Karpas-422 (cell line): ENCODE results near the gene C4A. TPM values are rescaled to one million over a fixed set of nuclear protein-coding genes. Genes with fewer than 3 reads are reported as not detected.
"Not testable (repeated sequence)": the region's sequence is repeated elsewhere in the genome, so short reads cannot be mapped to it uniquely, and the experiment has no call there.

Source experiments
- DNase-seq: peaks from one replicate; pipeline ENCODE4 v3.0.0-alpha.2; 2015
- H2AFZ ChIP-seq: fragments of 200-600 bp; sonication (generic); 2 replicates; pipeline ENCODE4 v1.6.1; 2014; ENCODE audit warnings: antibody characterized with exemption, low read length, mixed read lengths
- H3K27ac ChIP-seq: fragments of 200-600 bp; sonication (generic); 2 replicates; pipeline ENCODE4 v1.5.1; 2014; ENCODE audit warnings: mild to moderate bottlenecking, low read length, moderate library complexity
- H3K27me3 ChIP-seq: fragments of 200-600 bp; sonication (generic); 2 replicates; pipeline ENCODE4 v1.6.1; 2014; ENCODE audit warnings: low read length, mixed read lengths
- H3K36me3 ChIP-seq: fragments of 200-600 bp; sonication (generic); 2 replicates; pipeline ENCODE4 v1.6.1; 2014; ENCODE audit warnings: low read length, mixed read lengths; ENCODE audit not compliant: insufficient read depth
- H3K4me1 ChIP-seq: fragments of 200-600 bp; sonication (generic); 2 replicates; pipeline ENCODE4 v1.6.1; 2014; ENCODE audit warnings: mild to moderate bottlenecking, low read length, mixed read lengths
- H3K4me2 ChIP-seq: fragments of 200-600 bp; sonication (generic); 2 replicates; pipeline ENCODE4 v1.6.1; 2014; ENCODE audit warnings: low read length, low read depth, mild to moderate bottlenecking; ENCODE audit not compliant: poor library complexity, severe bottlenecking
- H3K4me3 ChIP-seq: fragments of 200-600 bp; sonication (generic); 2 replicates; pipeline ENCODE4 v1.5.1; 2014; ENCODE audit warnings: mild to moderate bottlenecking, antibody characterized with exemption, low read length, mixed read lengths
- H3K79me2 ChIP-seq: fragments of 200-600 bp; sonication (generic); 2 replicates; pipeline ENCODE4 v1.6.1; 2014; ENCODE audit warnings: mild to moderate bottlenecking, low read length, mixed read lengths
- H3K9ac ChIP-seq: fragments of 200-600 bp; sonication (generic); 2 replicates; pipeline ENCODE4 v1.6.0; 2014; ENCODE audit warnings: low read length
- H3K9me2 ChIP-seq: fragments of 200-600 bp; sonication (generic), shearing (Covaris generic); replicated peaks from 2 replicates; pipeline ENCODE4 v1.6.0; 2014; ENCODE audit warnings: mild to moderate bottlenecking, low read length, moderate library complexity; ENCODE audit not compliant: insufficient read depth
- H3K9me3 ChIP-seq: fragments of 300-700, 200-600 bp; sonication (generic); 2 replicates; pipeline ENCODE4 v1.6.1; 2014; ENCODE audit warnings: low read length, mixed read lengths
- H4K20me1 ChIP-seq: fragments of 200-600 bp; sonication (generic); 2 replicates; pipeline ENCODE4 v1.6.1; 2014; ENCODE audit warnings: mild to moderate bottlenecking, antibody characterized with exemption, low read length, low read depth; ENCODE audit not compliant: insufficient read depth
- total RNA-seq: library from RNA; depleted of rRNA; stranded (reverse); fragments of >200 nt; shearing (Covaris generic); gene quantifications from 2 replicates; pipeline ENCODE4 v1.2.3, GENCODE V29; 2014; ENCODE audit warnings: low replicate concordance

The C4A gene
- total RNA-seq, 1 experiment from 2014 or later: 2.9 TPM

DNA sequence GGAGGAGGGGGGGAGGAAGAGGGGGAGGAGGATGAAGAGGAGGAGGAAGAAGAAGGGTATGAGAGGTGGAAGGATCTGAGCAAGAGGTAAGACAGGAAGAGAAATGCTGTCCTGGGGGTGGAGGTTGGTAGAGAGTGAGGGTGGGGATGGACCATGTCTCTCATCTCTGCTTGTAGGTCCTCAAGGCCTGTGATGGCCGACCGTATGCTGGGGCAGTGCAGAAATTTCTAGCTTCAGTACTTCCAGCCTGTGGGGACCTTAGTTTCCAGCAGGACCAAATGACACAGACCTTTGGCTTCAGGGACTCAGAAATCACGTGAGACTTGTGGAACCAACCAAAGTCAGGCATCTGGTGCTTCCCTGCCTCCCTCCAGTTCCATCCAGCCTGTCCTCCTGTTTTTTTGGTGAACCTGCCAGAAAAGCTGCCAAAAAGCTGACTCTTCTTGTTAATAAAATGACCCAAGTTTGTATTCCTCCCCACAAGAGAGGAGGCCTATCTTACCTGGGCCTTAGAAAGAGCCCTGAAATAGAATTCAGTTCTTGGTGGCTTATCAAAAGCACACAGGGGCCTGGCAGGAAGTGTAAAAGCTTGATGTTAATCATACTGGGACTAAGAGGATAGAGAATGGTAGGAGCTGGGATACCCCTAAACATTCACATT lies 2.5 kb upstream of the C4A start:
- DNase-seq: no peak
- Histone ChIP-seq H3K4me3 (no peak overlapping the region), H3K27ac (no peak overlapping the region), H3K4me2 (no peak overlapping the region), H3K27me3 (no peaks in the 10 kb centered on the region), H3K9ac (no peak overlapping the region), H2AFZ (no peak overlapping the region), H3K4me1 (no peaks in the 10 kb centered on the region), H3K9me3 (no peaks in the 10 kb centered on the region), H3K79me2 (0 out of 2 replicates have a peak, but pooled peaks cover 3% of the 10 kb centered on the region), H3K9me2 (no peaks in the 10 kb centered on the region), H4K20me1 (no peaks in the 10 kb centered on the region), H3K36me3 (no peaks in the 10 kb centered on the region)

DNA sequence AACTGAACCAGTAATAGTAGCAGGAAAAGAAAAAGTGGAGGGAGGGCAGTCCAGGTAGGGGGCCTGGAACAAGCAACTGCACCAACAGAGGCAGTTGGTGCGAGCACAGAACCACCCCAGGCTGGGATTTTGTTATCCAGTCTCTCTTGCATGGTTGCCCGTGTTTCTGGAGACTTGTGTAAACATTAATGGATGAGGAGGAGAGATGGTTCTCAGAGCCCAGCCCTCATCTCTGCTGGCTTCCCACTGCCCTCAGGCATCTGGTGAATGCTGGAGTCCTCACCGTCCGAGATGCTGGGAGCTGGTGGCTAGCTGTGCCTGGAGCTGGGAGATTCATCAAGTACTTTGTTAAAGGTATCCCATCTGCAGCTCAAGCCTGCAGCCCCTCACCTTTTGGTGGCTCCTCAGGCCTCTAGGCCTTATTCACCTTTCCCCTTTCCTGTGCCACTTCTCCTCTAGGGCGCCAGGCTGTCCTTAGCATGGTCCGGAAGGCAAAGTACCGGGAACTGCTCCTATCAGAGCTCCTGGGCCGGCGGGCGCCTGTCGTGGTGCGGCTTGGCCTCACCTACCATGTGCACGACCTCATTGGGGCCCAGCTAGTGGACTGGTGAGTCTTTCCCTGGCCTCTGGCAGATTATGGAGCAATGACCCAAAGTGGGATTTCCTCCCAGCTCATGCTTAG lies 1.5 kb upstream of the C4A start:
- not testable (repeated sequence) for H3K9ac ChIP-seq, H3K79me2 ChIP-seq, H3K4me2 ChIP-seq, H3K36me3 ChIP-seq, DNase-seq, H3K27ac ChIP-seq, H3K9me3 ChIP-seq, H3K27me3 ChIP-seq, H4K20me1 ChIP-seq, H2AFZ ChIP-seq, H3K4me1 ChIP-seq, H3K4me3 ChIP-seq, H3K9me2 ChIP-seq

DNA sequence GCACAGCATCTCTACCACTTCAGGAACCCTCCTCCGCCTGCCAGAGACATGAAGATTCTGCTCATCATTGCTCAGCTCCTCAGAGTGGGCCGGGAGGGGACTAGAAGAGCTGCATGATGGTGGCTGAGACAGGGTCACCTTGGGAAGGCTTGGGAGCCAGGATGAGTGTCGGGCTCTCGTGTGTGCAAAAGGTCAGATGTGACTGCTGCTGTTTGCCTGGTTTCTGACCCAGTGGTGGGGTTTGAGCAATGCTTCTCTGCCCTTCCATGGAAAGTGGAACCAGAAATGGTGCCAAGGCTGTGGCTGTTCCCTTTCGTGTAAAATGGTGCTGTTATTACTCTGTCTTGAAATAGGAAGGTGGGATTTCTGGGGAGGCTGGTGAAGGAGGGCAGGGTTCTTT lies 859 bp upstream of the C4A start:
- not testable (repeated sequence) for H3K27me3 ChIP-seq, H3K4me3 ChIP-seq, H3K4me1 ChIP-seq, H3K79me2 ChIP-seq, H3K27ac ChIP-seq, H3K9ac ChIP-seq, H3K9me3 ChIP-seq, H4K20me1 ChIP-seq, H2AFZ ChIP-seq, H3K36me3 ChIP-seq, H3K4me2 ChIP-seq, DNase-seq, H3K9me2 ChIP-seq

DNA sequence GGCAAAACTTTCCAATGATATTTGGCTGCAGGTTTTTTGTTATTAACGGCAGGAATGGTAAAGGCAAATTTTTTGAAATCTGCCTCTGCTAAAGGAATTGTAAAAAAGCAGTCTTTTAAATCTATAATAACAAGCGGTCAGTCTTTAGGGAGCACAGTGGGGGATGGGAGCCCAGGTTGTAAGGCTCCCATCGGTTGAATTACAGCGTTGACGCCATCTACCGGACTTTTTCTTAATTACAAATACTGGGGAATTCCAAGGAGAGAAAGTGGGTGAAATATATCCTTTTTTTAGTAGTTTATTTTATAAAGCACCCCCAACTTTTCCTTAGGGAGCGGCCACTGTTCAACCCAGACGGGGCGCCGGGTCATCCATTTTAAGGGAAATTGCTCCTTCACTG lies 7.5 kb downstream of the C4A start:
- not testable (repeated sequence) for H3K9me2 ChIP-seq, DNase-seq, H3K36me3 ChIP-seq, H3K9me3 ChIP-seq, H3K4me3 ChIP-seq, H3K27ac ChIP-seq, H3K9ac ChIP-seq, H3K4me1 ChIP-seq, H3K79me2 ChIP-seq, H2AFZ ChIP-seq, H3K4me2 ChIP-seq, H3K27me3 ChIP-seq, H4K20me1 ChIP-seq

DNA sequence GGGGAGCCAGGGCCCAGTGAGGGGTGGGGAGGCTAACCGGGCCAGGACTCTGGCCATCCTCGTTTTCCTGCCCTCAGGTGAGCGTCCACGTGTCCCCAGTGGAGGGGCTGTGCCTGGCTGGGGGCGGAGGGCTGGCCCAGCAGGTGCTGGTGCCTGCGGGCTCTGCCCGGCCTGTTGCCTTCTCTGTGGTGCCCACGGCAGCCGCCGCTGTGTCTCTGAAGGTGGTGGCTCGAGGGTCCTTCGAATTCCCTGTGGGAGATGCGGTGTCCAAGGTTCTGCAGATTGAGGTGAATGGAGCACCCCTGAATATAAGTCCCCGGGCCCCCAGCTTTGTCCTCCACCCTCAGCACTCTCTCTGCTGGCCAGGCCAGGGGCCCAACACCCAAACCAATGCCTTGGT lies 12.6 kb downstream of the C4A start:
- not testable (repeated sequence) for H2AFZ ChIP-seq, H3K4me3 ChIP-seq, H3K9ac ChIP-seq, H3K36me3 ChIP-seq, H3K27me3 ChIP-seq, H3K9me2 ChIP-seq, H3K9me3 ChIP-seq, H3K4me2 ChIP-seq, H4K20me1 ChIP-seq, H3K27ac ChIP-seq, H3K79me2 ChIP-seq, H3K4me1 ChIP-seq, DNase-seq

DNA sequence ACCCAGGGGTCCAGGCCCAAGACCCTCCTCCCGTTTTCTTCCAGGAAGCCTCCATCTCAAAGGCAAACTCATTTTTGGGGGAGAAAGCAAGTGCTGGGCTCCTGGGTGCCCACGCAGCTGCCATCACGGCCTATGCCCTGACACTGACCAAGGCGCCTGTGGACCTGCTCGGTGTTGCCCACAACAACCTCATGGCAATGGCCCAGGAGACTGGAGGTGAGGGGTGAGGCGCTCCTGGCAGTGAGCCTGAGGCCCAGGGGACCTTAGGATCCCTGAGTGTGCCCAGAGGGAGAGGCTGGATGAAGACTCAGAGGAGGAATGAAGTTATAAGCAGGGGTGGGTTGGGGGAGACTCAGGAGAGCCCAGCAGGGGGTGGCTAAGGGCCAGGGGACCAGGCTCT lies 14.5 kb downstream of the C4A start:
- not testable (repeated sequence) for H3K79me2 ChIP-seq, H3K36me3 ChIP-seq, H3K27ac ChIP-seq, H3K4me3 ChIP-seq, H3K9me2 ChIP-seq, H3K27me3 ChIP-seq, H3K4me1 ChIP-seq, DNase-seq, H2AFZ ChIP-seq, H3K4me2 ChIP-seq, H3K9ac ChIP-seq, H3K9me3 ChIP-seq, H4K20me1 ChIP-seq

DNA sequence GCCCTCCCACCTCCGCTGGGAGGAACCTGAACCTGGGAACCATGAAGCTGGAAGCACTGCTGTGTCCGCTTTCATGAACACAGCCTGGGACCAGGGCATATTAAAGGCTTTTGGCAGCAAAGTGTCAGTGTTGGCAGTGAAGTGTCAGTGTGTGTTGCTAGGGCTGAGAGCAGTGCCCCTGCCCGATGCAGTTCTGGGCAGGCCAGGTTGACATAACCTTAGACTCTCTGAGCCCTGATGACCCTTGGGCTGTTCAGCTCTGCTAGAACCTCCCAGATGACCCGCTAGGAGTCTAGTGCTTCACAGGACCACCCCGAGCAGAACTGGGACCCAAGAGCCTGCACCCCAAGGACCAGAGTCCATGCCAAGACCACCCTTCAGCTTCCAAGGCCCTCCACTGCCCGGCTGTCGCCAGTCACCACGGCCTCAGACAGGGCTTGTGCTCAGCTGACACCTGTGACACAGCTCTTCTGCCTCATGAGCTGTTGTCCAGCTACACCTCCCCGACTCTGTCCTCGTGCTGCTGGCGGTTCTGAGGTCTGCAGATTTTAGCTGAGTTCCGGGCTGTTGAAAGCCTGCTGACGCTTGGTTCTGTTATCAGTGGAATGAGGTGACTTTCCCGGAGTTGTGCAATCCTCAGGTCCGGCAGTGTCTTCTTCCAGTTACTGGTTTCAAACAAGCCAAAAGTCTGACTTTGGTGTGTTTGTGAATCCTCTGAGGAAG lies 20.9 kb downstream of the C4A start:
- H3K36me3 ChIP-seq, H3K9ac ChIP-seq, H3K9me3 ChIP-seq, H4K20me1 ChIP-seq, H2AFZ ChIP-seq, H3K9me2 ChIP-seq, H3K27ac ChIP-seq, H3K4me2 ChIP-seq, H3K27me3 ChIP-seq, H3K4me3 ChIP-seq, H3K4me1 ChIP-seq, DNase-seq, H3K79me2 ChIP-seq: not testable (repeated sequence)

DNA sequence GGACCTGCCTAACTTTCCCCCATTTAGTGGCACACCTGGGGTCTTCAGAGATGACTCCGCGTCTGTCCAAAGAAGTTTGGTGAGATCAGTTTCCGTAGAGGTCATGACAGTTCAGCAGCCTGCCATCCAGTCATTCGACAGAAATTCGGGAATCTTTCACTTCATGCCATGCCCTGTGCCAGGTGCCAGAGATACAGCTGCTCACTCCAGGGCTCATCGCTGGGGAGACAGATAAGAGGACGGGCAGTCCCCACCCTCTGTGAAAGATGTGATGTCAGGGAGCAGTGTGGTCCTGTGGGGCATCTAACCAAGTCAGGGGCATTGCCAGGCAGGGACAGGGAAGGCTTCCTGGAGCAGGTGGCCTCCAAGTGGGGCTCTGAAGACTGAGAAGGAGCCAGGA lies 21.4 kb downstream of the C4A start:
- not testable (repeated sequence) for H3K79me2 ChIP-seq, H3K9me2 ChIP-seq, H3K4me3 ChIP-seq, H3K4me1 ChIP-seq, H3K9me3 ChIP-seq, DNase-seq, H3K36me3 ChIP-seq, H3K27ac ChIP-seq, H3K4me2 ChIP-seq, H4K20me1 ChIP-seq, H3K9ac ChIP-seq, H3K27me3 ChIP-seq, H2AFZ ChIP-seq
